Upper lobe of left lung (tissue), 4 donors: Measurements from ENCODE around the gene COASY.
A peak's percentile ranks its signal among the peaks of the same experiment; 100 is the strongest.

ENCODE experiments used
- EP300 ChIP-seq, 4 donors: sonication (generic); formaldehyde crosslinking; IDR thresholded peaks; one replicate each; pipeline ENCODE4 v1.5.1; 2017; ENCODE audit warnings: antibody characterized with exemption in 4 of 4, control low read depth in 2 of 4
- POLR2A ChIP-seq, 4 donors: fragments of 450-650 bp; IDR thresholded peaks; one replicate each; pipeline ENCODE4 v1.5.1; 2016 to 2017; ENCODE audit warnings: antibody characterized with exemption in 4 of 4, mild to moderate bottlenecking in 2 of 4
- POLR2AphosphoS5 ChIP-seq, 2 donors: sonication (generic); formaldehyde crosslinking; IDR thresholded peaks; one replicate each; pipeline ENCODE4 v1.5.1; 2017; ENCODE audit warnings: antibody characterized with exemption in 2 of 2
- TF ChIP-seq, protein P1 (sequence below), 6 experiments: fragments of 450-650 bp in 4 of 6; fragments of 200-600 bp in 2 of 6; sonication (generic) in 2 of 6; IDR thresholded peaks; one replicate each; pipeline ENCODE4 v1.5.1; 2016 to 2019; ENCODE audit warnings: antibody characterized with exemption in 6 of 6

DNA sequence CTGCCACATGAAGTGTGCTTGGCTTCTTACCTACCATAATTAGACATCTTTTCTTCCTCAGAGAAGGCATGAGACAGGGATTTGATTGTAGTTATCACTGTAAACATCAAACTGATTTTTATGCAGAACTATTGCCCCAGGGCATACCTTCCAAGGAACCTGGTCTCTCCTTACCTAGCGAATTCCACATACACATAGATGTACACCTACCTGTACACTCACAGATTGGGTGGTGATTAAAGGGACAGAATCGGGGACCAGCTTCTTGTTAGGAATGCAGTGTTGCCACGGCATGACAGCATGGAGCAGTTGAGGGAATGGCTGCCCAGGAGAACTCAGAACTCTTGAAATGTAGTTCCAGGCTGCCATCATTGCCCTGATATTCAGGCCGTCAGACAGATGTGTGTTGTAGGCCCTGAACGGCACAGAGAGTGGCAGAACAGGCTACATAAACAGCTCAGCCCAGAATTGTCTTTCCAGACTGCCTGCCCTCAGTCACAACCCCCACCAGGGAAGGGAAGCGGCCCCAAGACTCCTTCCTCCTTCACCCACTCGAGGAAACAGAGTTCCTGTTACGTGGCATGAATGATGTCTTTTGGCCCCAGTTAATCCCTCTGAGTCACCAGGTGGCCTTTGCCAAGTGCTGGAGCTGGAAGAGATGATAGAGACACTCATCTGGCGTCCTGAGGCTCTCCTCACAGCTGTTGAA, 43.7 kb upstream of the COASY start:
- TF ChIP-seq, protein P1, sequence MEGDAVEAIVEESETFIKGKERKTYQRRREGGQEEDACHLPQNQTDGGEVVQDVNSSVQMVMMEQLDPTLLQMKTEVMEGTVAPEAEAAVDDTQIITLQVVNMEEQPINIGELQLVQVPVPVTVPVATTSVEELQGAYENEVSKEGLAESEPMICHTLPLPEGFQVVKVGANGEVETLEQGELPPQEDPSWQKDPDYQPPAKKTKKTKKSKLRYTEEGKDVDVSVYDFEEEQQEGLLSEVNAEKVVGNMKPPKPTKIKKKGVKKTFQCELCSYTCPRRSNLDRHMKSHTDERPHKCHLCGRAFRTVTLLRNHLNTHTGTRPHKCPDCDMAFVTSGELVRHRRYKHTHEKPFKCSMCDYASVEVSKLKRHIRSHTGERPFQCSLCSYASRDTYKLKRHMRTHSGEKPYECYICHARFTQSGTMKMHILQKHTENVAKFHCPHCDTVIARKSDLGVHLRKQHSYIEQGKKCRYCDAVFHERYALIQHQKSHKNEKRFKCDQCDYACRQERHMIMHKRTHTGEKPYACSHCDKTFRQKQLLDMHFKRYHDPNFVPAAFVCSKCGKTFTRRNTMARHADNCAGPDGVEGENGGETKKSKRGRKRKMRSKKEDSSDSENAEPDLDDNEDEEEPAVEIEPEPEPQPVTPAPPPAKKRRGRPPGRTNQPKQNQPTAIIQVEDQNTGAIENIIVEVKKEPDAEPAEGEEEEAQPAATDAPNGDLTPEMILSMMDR (IDR thresholded peaks at IDR 0.05), result peak in 2 of 6 experiments; percentile 10 to 18
- peak in 1 of 4 donors; percentile 74 for TF ChIP-seq EP300 (IDR thresholded peaks at IDR 0.05)
- no peak for TF ChIP-seq POLR2A (IDR thresholded peaks at IDR 0.05)
- peak; percentile 90 to 95 for TF ChIP-seq POLR2AphosphoS5 (IDR thresholded peaks at IDR 0.05)
